Vagina (tissue), 2 donors: ENCODE results near the gene UQCRH. TPM values are rescaled to one million over a fixed set of nuclear protein-coding genes. Genes with fewer than 3 reads are reported as not detected.
"Not testable (repeated sequence)": the region's sequence is repeated elsewhere in the genome, so short reads cannot be mapped to it uniquely, and the experiment has no call there.

ENCODE experiments used
- DNase-seq, 2 donors: peaks; one replicate each; pipeline ENCODE4 v3.0.0-alpha.2; 2017; ENCODE audit errors: extremely low spot score in 2 of 2
- H3K27ac ChIP-seq: fragments of 200-600 bp; sonication (generic); one replicate; pipeline ENCODE4 v1.5.1; 2019
- H3K27me3 ChIP-seq: fragments of 200-600 bp; sonication (generic); one replicate; pipeline ENCODE4 v1.5.1; 2019
- H3K36me3 ChIP-seq, 2 donors: fragments of 200-600 bp; sonication (generic); one replicate each; pipeline ENCODE4 v1.5.1; 2017 to 2019
- H3K4me1 ChIP-seq: fragments of 200-600 bp; sonication (generic); one replicate; pipeline ENCODE4 v1.5.1; 2019
- H3K4me3 ChIP-seq, 2 donors: fragments of 200-600 bp; sonication (generic); 1 replicate in 1 of 2; 2 replicates in 1 of 2; pipeline ENCODE4 v1.5.1; 2016 to 2019
- H3K9me3 ChIP-seq: fragments of 200-600 bp; sonication (generic); one replicate; pipeline ENCODE4 v1.5.1; 2019
- CTCF ChIP-seq, 3 experiments: fragments of 450-650 bp in 2 of 3; fragments of 200-600 bp in 1 of 3; sonication (generic) in 1 of 3; IDR thresholded peaks; one replicate each; pipeline ENCODE4 v1.5.1; 2017 to 2019; ENCODE audit warnings: antibody characterized with exemption in 3 of 3, mild to moderate bottlenecking in 2 of 3, moderate library complexity in 2 of 3
- POLR2A ChIP-seq, 2 donors: fragments of 450-650 bp; IDR thresholded peaks; one replicate each; pipeline ENCODE4 v1.6.1; 2017; ENCODE audit warnings: antibody characterized with exemption in 2 of 2, mild to moderate bottlenecking in 2 of 2, moderate library complexity in 2 of 2
- POLR2AphosphoS5 ChIP-seq, 2 donors: sonication (generic); formaldehyde crosslinking; IDR thresholded peaks; one replicate each; pipeline ENCODE4 v1.9.0; 2017; ENCODE audit warnings: antibody characterized with exemption in 2 of 2, mild to moderate bottlenecking in 2 of 2, low read depth in 1 of 2; ENCODE audit not compliant: insufficient read depth in 1 of 2
- intact Hi-C: fragments of 100-400 bp; cut with DNase I; formaldehyde crosslinking; loops from one replicate; pipeline ENCODE4 v1.15.1; 2023
- total RNA-seq: library from RNA; depleted of rRNA; stranded (reverse); fragments of >200 nt; gene quantifications from one replicate; pipeline ENCODE4 v1.2.3, GENCODE V29; 2016

Gene UQCRH
- total RNA-seq, 1 donor from 2014 or later: 175 TPM

GRCh38 chr1:46333300-46334029 is 30.0 kb downstream of the UQCRH start:
- DNase-seq: no peak
- intact Hi-C loops: no loop called here
- Histone ChIP-seq H3K4me1 (no peaks in the 10 kb centered on the region), H3K27me3 (no peaks in the 10 kb centered on the region), H3K4me3 (no peak overlapping the region), H3K9me3 (no peaks in the 10 kb centered on the region), H3K27ac (no peak overlapping the region), H3K36me3 (no peaks in the 10 kb centered on the region)
- no peak for TF ChIP-seq POLR2AphosphoS5 (IDR thresholded peaks at IDR 0.05; ENCODE audit: insufficient read depth in 1 of 2, low read depth in 1 of 2)
- TF ChIP-seq CTCF (IDR thresholded peaks at IDR 0.05): no peak
- no peak for TF ChIP-seq POLR2A (IDR thresholded peaks at IDR 0.05)

GRCh38 chr1:46334030-46334384 is 30.5 kb downstream of the UQCRH start:
- intact Hi-C loops: no loop called here
- H3K4me3 ChIP-seq: no peak overlapping the region
- H3K27ac ChIP-seq: no peak overlapping the region
- no peaks in the 10 kb centered on the region for H3K9me3 ChIP-seq
- H3K36me3 ChIP-seq: no peaks in the 10 kb centered on the region
- TF ChIP-seq POLR2AphosphoS5 (IDR thresholded peaks at IDR 0.05; ENCODE audit: insufficient read depth in 1 of 2, low read depth in 1 of 2) (no peak), CTCF (IDR thresholded peaks at IDR 0.05) (no peak), POLR2A (IDR thresholded peaks at IDR 0.05) (no peak)
- no peaks in the 10 kb centered on the region for H3K27me3 ChIP-seq
- no peaks in the 10 kb centered on the region for H3K4me1 ChIP-seq
- DNase-seq: no peak

- H3K27ac ChIP-seq: no peak overlapping the region
- intact Hi-C loops: no loop called here
- H3K4me3 ChIP-seq: no peak overlapping the region
- H3K36me3 ChIP-seq: no peaks in the 10 kb centered on the region
- H3K9me3 ChIP-seq: no peaks in the 10 kb centered on the region
- DNase-seq: no peak
- H3K4me1 ChIP-seq: no peaks in the 10 kb centered on the region
- TF ChIP-seq POLR2A (IDR thresholded peaks at IDR 0.05): no peak
- no peak for TF ChIP-seq POLR2AphosphoS5 (IDR thresholded peaks at IDR 0.05; ENCODE audit: insufficient read depth in 1 of 2, low read depth in 1 of 2)
- no peak for TF ChIP-seq CTCF (IDR thresholded peaks at IDR 0.05)
- H3K27me3 ChIP-seq: no peaks in the 10 kb centered on the region
Measured at GRCh38 chr1:46335081-46335480, 31.6 kb downstream of the UQCRH start.

GRCh38 chr1:46337409-46337808 is 33.9 kb downstream of the UQCRH start:
- H3K27me3 ChIP-seq, intact Hi-C loops, H3K4me3 ChIP-seq, H3K36me3 ChIP-seq, H3K4me1 ChIP-seq, H3K27ac ChIP-seq, H3K9me3 ChIP-seq, DNase-seq: not testable (repeated sequence)

- no peaks in the 10 kb centered on the region for H3K27me3 ChIP-seq
- intact Hi-C loops: loop anchor here (2.0 kb wide), 1 partner anchor 38 kb away; the partner anchor contains the start of genes LRRC41 and UQCRH
- DNase-seq: peak in 1 of 2 donors; percentile 97
- peak within 1 kb of the TSS; percentile 95 for H3K27ac ChIP-seq
- H3K4me3 ChIP-seq: peak within 1 kb of the TSS; percentile 56 to 68
- peaks cover 0 to 19% of the 10 kb centered on the region in 2 donors for H3K36me3 ChIP-seq
- peaks cover 8% of the 10 kb centered on the region for H3K4me1 ChIP-seq
- no peaks in the 10 kb centered on the region for H3K9me3 ChIP-seq
- TF ChIP-seq POLR2A (IDR thresholded peaks at IDR 0.05) (peak in 1 of 2 donors; percentile 50), POLR2AphosphoS5 (IDR thresholded peaks at IDR 0.05; ENCODE audit: insufficient read depth in 1 of 2, low read depth in 1 of 2) (peak; percentile 92 to 96), CTCF (IDR thresholded peaks at IDR 0.05) (peak in 2 of 3 experiments; percentile 34 to 53)
Measured at GRCh38 chr1:46340404-46341221, 37.1 kb downstream of the UQCRH start, which contains the start of gene NSUN4. Gene NSUN4, plus strand, starts transcription at chr1:46340807. Its CDS starts 20 bp downstream, at chr1:46340827.
